ENCODE data around the gene ABTB2. TPM values are rescaled to one million over a fixed set of nuclear protein-coding genes. Genes with fewer than 3 reads are reported as not detected.

ABTB2 gene
- total and polyA plus RNA-seq, 2 of the 8 experiments (the other 6 are each of a cell fraction or from before 2014, with no cell fraction given), result 7.7 to 10.2 TPM

DNA sequence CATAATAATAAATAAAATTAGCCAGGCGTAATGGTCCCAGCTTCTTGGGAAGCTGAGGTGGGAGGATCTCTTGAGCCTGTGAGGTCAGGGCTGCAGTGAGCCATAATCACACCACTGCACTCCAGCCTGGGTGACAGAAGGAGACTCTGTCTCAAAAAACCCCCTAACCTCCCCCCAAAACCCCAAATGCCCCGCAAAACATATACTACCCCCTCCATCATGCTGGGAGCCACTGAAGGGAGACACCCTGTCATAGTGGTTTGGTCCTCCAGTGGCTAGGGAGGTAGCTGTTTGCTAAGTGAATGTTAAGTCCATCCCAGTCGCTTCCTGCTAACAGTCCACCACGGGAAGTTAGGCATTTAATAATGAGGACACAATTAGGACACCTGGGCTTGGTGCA lies 125.0 kb downstream of the ABTB2 start:
- Histone ChIP-seq H3K23ac (ENCODE audit: insufficient read length) (no peak overlapping the region), H2BK12ac (ENCODE audit: low read depth, low read length) (no peak overlapping the region)
- no peak for TF ChIP-seq ASH2L (IDR thresholded peaks at IDR 0.05; ENCODE audit: low read length)
- no peak for TF ChIP-seq YY1 (IDR thresholded peaks at IDR 0.05; ENCODE audit: low read depth, low read length)
- TF ChIP-seq, protein P1, sequence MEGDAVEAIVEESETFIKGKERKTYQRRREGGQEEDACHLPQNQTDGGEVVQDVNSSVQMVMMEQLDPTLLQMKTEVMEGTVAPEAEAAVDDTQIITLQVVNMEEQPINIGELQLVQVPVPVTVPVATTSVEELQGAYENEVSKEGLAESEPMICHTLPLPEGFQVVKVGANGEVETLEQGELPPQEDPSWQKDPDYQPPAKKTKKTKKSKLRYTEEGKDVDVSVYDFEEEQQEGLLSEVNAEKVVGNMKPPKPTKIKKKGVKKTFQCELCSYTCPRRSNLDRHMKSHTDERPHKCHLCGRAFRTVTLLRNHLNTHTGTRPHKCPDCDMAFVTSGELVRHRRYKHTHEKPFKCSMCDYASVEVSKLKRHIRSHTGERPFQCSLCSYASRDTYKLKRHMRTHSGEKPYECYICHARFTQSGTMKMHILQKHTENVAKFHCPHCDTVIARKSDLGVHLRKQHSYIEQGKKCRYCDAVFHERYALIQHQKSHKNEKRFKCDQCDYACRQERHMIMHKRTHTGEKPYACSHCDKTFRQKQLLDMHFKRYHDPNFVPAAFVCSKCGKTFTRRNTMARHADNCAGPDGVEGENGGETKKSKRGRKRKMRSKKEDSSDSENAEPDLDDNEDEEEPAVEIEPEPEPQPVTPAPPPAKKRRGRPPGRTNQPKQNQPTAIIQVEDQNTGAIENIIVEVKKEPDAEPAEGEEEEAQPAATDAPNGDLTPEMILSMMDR (IDR thresholded peaks at IDR 0.05; ENCODE audit: control extremely low read depth in 1 of 3, insufficient read depth in 1 of 3, low read depth in 1 of 3, low read length in 3 of 3), result no peak
- no peak for TF ChIP-seq CREB1 (IDR thresholded peaks at IDR 0.05)
- no peak for TF ChIP-seq TEAD4 (IDR thresholded peaks at IDR 0.05; ENCODE audit: low read depth, low read length)
- TF ChIP-seq POLR2A (IDR thresholded peaks at IDR 0.05; ENCODE audit: control extremely low read depth in 1 of 2, low read depth in 2 of 2, low read length in 2 of 2), result no peak
- TF ChIP-seq BACH1 (IDR thresholded peaks at IDR 0.05; ENCODE audit: low read length), result no peak
- no peak for TF ChIP-seq CBX5 (IDR thresholded peaks at IDR 0.05; ENCODE audit: low read depth, low read length)
- TF ChIP-seq RNF2 (IDR thresholded peaks at IDR 0.05; ENCODE audit: borderline replicate concordance, low read depth, low read length, missing control alignments, poor library complexity, severe bottlenecking), result no peak
- no peak for TF ChIP-seq TAF1 (IDR thresholded peaks at IDR 0.05; ENCODE audit: low read depth, low read length)
- TF ChIP-seq ZNF274 (IDR thresholded peaks at IDR 0.05; ENCODE audit: borderline replicate concordance, extremely low read depth, low read length), result no peak
- no peak for TF ChIP-seq SRF (IDR thresholded peaks at IDR 0.05; ENCODE audit: low read depth, low read length)
- no peak for TF ChIP-seq KDM1A (IDR thresholded peaks at IDR 0.05; ENCODE audit: borderline replicate concordance, low read length)

More for the DNA sequence above, 125.0 kb downstream of the ABTB2 start:
- FAIRE-seq (no peak), DNase-seq (ENCODE audit: low read depth in 1 of 2, low spot score in 2 of 2) (no peak)
- H3K9ac ChIP-seq (replicated peaks in 1 of 4; ENCODE audit: extremely low read depth in 1 of 4, low read depth in 3 of 4, low read length in 3 of 4), result no peak overlapping the region
- no peaks in the 10 kb centered on the region for H4K20me1 ChIP-seq (replicated peaks in 1 of 2; ENCODE audit: control insufficient read depth in 1 of 2, insufficient read depth in 2 of 2, low read length in 2 of 2)
- no peak overlapping the region for H2BK15ac ChIP-seq (ENCODE audit: low read length)
- no peak overlapping the region for H4K8ac ChIP-seq (ENCODE audit: extremely low read depth, insufficient read depth, low read length)
- H3K79me2 ChIP-seq (ENCODE audit: control insufficient read depth in 1 of 2, insufficient read depth in 2 of 2, low read length in 2 of 2), result no peaks in the 10 kb centered on the region
- H2AFZ ChIP-seq (ENCODE audit: low read length), result no peak overlapping the region
- H4K5ac ChIP-seq (ENCODE audit: insufficient read length, low read depth, low read length), result no peak overlapping the region
- H2BK120ac ChIP-seq (replicated peaks; ENCODE audit: low read depth, low read length), result no peak overlapping the region
- H3K4ac ChIP-seq (replicated peaks; ENCODE audit: insufficient read length, low read depth, low read length), result no peak overlapping the region
- no peak overlapping the region for H2BK5ac ChIP-seq (ENCODE audit: low read depth, low read length)
- H3K27ac ChIP-seq (ENCODE audit: low read depth, low read length), result no peak overlapping the region
- H3K56ac ChIP-seq (replicated peaks; ENCODE audit: insufficient read length, low read depth, low read length), result no peak overlapping the region
- H3K14ac ChIP-seq (ENCODE audit: insufficient read length), result no peak overlapping the region
- no peak overlapping the region for H3K4me2 ChIP-seq (ENCODE audit: insufficient read depth in 1 of 2, low read depth in 2 of 2, low read length in 2 of 2)
- ChIA-PET CTCF (ENCODE audit: partially characterized antibody) (interaction anchor here (0.6 to 2.2 kb wide), 2 partner anchors 125 to 236 kb away, joined by 3 to 7 read pairs; partner anchors contain the start of gene ABTB2), POLR2A (ENCODE audit: partially characterized antibody) (interaction anchor here (0.7 kb wide), 1 partner anchor 124 kb away, joined by 3 read pairs; no protein-coding TSS in a partner anchor)
- no peaks in the 10 kb centered on the region for H3K9me3 ChIP-seq (ENCODE audit: insufficient read depth in 2 of 2, low read depth in 1 of 2, low read length in 1 of 2)
- no peak overlapping the region for H2AK5ac ChIP-seq (ENCODE audit: low read depth, low read length)
- H4K91ac ChIP-seq (replicated peaks; ENCODE audit: insufficient read length, low read length), result no peak overlapping the region
- H2BK20ac ChIP-seq (ENCODE audit: low read length), result no peak overlapping the region
- peaks cover 3 to 27% (median 11%) of the 10 kb centered on the region in 4 experiments for H3K4me1 ChIP-seq (replicated peaks in 1 of 4; ENCODE audit: control insufficient read depth in 3 of 4, insufficient read depth in 4 of 4, low read length in 3 of 4)
- 98% methylated on average over 4 of the region's 4 CpGs; no CpG with 5 or more reads in 1 of the 2 experiments for WGBS, 2 experiments (ENCODE audit: extremely low coverage in 1 of 2, insufficient coverage in 1 of 2, insufficient read length in 1 of 2, insufficient replicate concordance in 2 of 2, low coverage in 1 of 2, low lambda C conversion rate in 2 of 2, missing lambda C conversion rate in 1 of 2)
- no peaks in the 10 kb centered on the region for H3K23me2 ChIP-seq (ENCODE audit: low read depth, low read length)
- no peak overlapping the region; the same call in 1 of the 2 replicates for H3K18ac ChIP-seq (ENCODE audit: extremely low read depth, low read length)
- no peaks in the 10 kb centered on the region for H3K36me3 ChIP-seq (ENCODE audit: control insufficient read depth in 2 of 4, insufficient read depth in 4 of 4, low read length in 3 of 4)
- no peaks in the 10 kb centered on the region for H3K79me1 ChIP-seq (ENCODE audit: low read depth, low read length)
- no peaks in the 10 kb centered on the region for H3K27me3 ChIP-seq (replicated peaks in 1 of 4; ENCODE audit: control insufficient read depth in 3 of 4, extremely low read depth in 1 of 4, insufficient read depth in 3 of 4, low read length in 3 of 4)
- H3K4me3 ChIP-seq (ENCODE audit: extremely low read depth in 1 of 4, insufficient read depth in 2 of 4, low read depth in 3 of 4, low read length in 4 of 4), result no peak overlapping the region
